HG03175 (cell line): Measurements from ENCODE around the gene FNDC3B.

Experiments
- ATAC-seq: cut with Tn5 transposase; IDR thresholded peaks from one replicate; pipeline ENCODE4 v1.9.1; 2021; ENCODE audit warnings: mild to moderate bottlenecking, moderate library complexity; ENCODE audit not compliant: unreplicated experiment

Gene FNDC3B

GRCh38 chr3:172051957-172052354 is 12.6 kb downstream of the FNDC3B start:
- no peak for ATAC-seq

GRCh38 chr3:172052405-172052804 is 13.0 kb downstream of the FNDC3B start:
- no peak for ATAC-seq

GRCh38 chr3:172054115-172054764 is 14.9 kb downstream of the FNDC3B start:
- no peak for ATAC-seq

- ATAC-seq, result no peak
Observed at GRCh38 chr3:172056416-172056815, 17.0 kb downstream of the FNDC3B start.

GRCh38 chr3:172057059-172057458 is 17.7 kb downstream of the FNDC3B start:
- ATAC-seq, result no peak

GRCh38 chr3:172057624-172058327 is 18.4 kb downstream of the FNDC3B start:
- no peak for ATAC-seq

GRCh38 chr3:172059532-172059931 is 20.2 kb downstream of the FNDC3B start:
- ATAC-seq, result no peak

GRCh38 chr3:172060234-172060633 is 20.9 kb downstream of the FNDC3B start:
- no peak for ATAC-seq

GRCh38 chr3:172061724-172062184 is 22.4 kb downstream of the FNDC3B start:
- ATAC-seq, result peak; percentile 92

GRCh38 chr3:172062761-172063160 is 23.4 kb downstream of the FNDC3B start:
- no peak for ATAC-seq

- no peak for ATAC-seq
Observed at GRCh38 chr3:172063456-172064432, 24.4 kb downstream of the FNDC3B start.

GRCh38 chr3:172065527-172065926 is 26.1 kb downstream of the FNDC3B start:
- no peak for ATAC-seq

GRCh38 chr3:172065967-172066762 is 26.8 kb downstream of the FNDC3B start:
- peak; percentile 38 for ATAC-seq

GRCh38 chr3:172066880-172067796 is 27.8 kb downstream of the FNDC3B start:
- ATAC-seq, result no peak

- ATAC-seq, result no peak
Observed at GRCh38 chr3:172067837-172068440, 28.6 kb downstream of the FNDC3B start.

GRCh38 chr3:172068977-172069376 is 29.6 kb downstream of the FNDC3B start:
- ATAC-seq, result no peak

- ATAC-seq, result no peak
Observed at GRCh38 chr3:172069478-172069877, 30.1 kb downstream of the FNDC3B start.

- no peak for ATAC-seq
Observed at GRCh38 chr3:172070269-172070668, 30.9 kb downstream of the FNDC3B start.

- no peak for ATAC-seq
Observed at GRCh38 chr3:172070802-172071201, 31.4 kb downstream of the FNDC3B start.
